Right atrium auricular region (tissue), 2 donors: ENCODE measurements around the gene BICDL2. TPM values are rescaled to one million over a fixed set of nuclear protein-coding genes. Genes with fewer than 3 reads are reported as not detected.

Experiments used
- DNase-seq: peaks from one replicate; pipeline ENCODE4 v3.0.0-alpha.2; 2019; ENCODE audit warnings: low spot score
- H3K27ac ChIP-seq, 2 donors: fragments of 200-600 bp; sonication (generic); 1 replicate in 1 of 2; 2 replicates in 1 of 2; pipeline ENCODE4 v1.5.1; 2016 to 2019
- H3K27me3 ChIP-seq, 2 donors: fragments of 200-600 bp; sonication (generic); one replicate each; pipeline versions ENCODE4 v1.5.1 to v1.6.0; 2017 to 2019
- H3K36me3 ChIP-seq: fragments of 200-600 bp; sonication (generic); one replicate; pipeline ENCODE4 v1.5.1; 2016
- H3K4me1 ChIP-seq, 2 donors: fragments of 200-600 bp; sonication (generic); one replicate each; pipeline versions ENCODE4 v1.5.1 to v1.6.0; 2017 to 2019
- H3K4me3 ChIP-seq, 2 donors: fragments of 200-600 bp; sonication (generic); 1 replicate in 1 of 2; 2 replicates in 1 of 2; pipeline ENCODE4 v1.5.1; 2017 to 2019; ENCODE audit warnings: mild to moderate bottlenecking in 1 of 2, moderate library complexity in 1 of 2
- H3K9me3 ChIP-seq, 2 donors: fragments of 200-600 bp; sonication (generic); one replicate each; pipeline ENCODE4 v1.5.1; 2019
- CTCF ChIP-seq, 2 donors: fragments of 200-600 bp; sonication (generic); IDR thresholded peaks; one replicate each; pipeline ENCODE4 v1.5.1; 2019; ENCODE audit warnings: antibody characterized with exemption in 2 of 2
- total RNA-seq, 2 donors: library from RNA; depleted of rRNA; stranded (reverse); fragments of >200 nt; gene quantifications; one replicate each; pipeline ENCODE4 v1.1.0, GENCODE V29; 2016

The BICDL2 gene
- total RNA-seq, 2 donors from 2014 or later: 0.28 TPM; not detected in 1

- H3K4me3 ChIP-seq: no peak overlapping the region
- H3K27me3 ChIP-seq: peaks cover 0 to 19% of the 10 kb centered on the region in 2 donors
- H3K27ac ChIP-seq: no peak overlapping the region
- TF ChIP-seq CTCF (IDR thresholded peaks at IDR 0.05): no peak
- DNase-seq: no peak
- no peaks in the 10 kb centered on the region for H3K9me3 ChIP-seq
- H3K36me3 ChIP-seq: no peaks in the 10 kb centered on the region
- H3K4me1 ChIP-seq: peaks cover 0 to 13% of the 10 kb centered on the region in 2 donors
Measured at GRCh38 chr16:3014971-3015370, 21.8 kb downstream of the BICDL2 start.

GRCh38 chr16:3013998-3014690, 22.6 kb downstream of the BICDL2 start:
- peaks cover 0 to 8% of the 10 kb centered on the region in 2 donors for H3K4me1 ChIP-seq
- H3K27me3 ChIP-seq: peaks cover 0 to 19% of the 10 kb centered on the region in 2 donors
- no peak for TF ChIP-seq CTCF (IDR thresholded peaks at IDR 0.05)

GRCh38 chr16:3013491-3013951, 23.2 kb downstream of the BICDL2 start:
- no peaks in the 10 kb centered on the region for H3K9me3 ChIP-seq
- H3K4me1 ChIP-seq: peaks cover 0 to 8% of the 10 kb centered on the region in 2 donors
- no peak overlapping the region for H3K27ac ChIP-seq
- peaks cover 4 to 19% of the 10 kb centered on the region in 2 donors for H3K27me3 ChIP-seq
- no peak for DNase-seq
- no peak for TF ChIP-seq CTCF (IDR thresholded peaks at IDR 0.05)
- H3K4me3 ChIP-seq: no peak overlapping the region
- H3K36me3 ChIP-seq: no peaks in the 10 kb centered on the region

More at GRCh38 chr16:3013998-3014690, 22.6 kb downstream of the BICDL2 start:
- H3K36me3 ChIP-seq: no peaks in the 10 kb centered on the region
- no peak overlapping the region for H3K4me3 ChIP-seq
- no peaks in the 10 kb centered on the region for H3K9me3 ChIP-seq
- no peak for DNase-seq
- H3K27ac ChIP-seq: no peak overlapping the region

- Histone ChIP-seq H3K4me1 (peaks cover 0 to 3% of the 10 kb centered on the region in 2 donors), H3K4me3 (no peak within 1 kb of the TSS), H3K9me3 (no peaks in the 10 kb centered on the region), H3K36me3 (no peaks in the 10 kb centered on the region), H3K27ac (no peak within 1 kb of the TSS), H3K27me3 (peaks cover 9 to 13% of the 10 kb centered on the region in 2 donors)
- no peak for DNase-seq
- TF ChIP-seq CTCF (IDR thresholded peaks at IDR 0.05): no peak
Measured at GRCh38 chr16:3012828-3013420, 23.8 kb downstream of the BICDL2 start, which contains the start of gene CLDN9. Gene CLDN9 (plus strand): TSS chr16:3012923. CDS start chr16:3013363, 440 bp downstream.

- DNase-seq: no peak
- H3K27ac ChIP-seq: no peak overlapping the region
- H3K9me3 ChIP-seq: no peaks in the 10 kb centered on the region
- H3K4me3 ChIP-seq: no peak overlapping the region
- no peaks in the 10 kb centered on the region for H3K36me3 ChIP-seq
- H3K27me3 ChIP-seq: peaks cover 8 to 9% of the 10 kb centered on the region in 2 donors
- TF ChIP-seq CTCF (IDR thresholded peaks at IDR 0.05): no peak
- no peaks in the 10 kb centered on the region for H3K4me1 ChIP-seq
Measured at GRCh38 chr16:3012246-3012645, 24.5 kb downstream of the BICDL2 start.
